ENCODE measurements around the gene KXD1. TPM values are rescaled to one million over a fixed set of nuclear protein-coding genes. Genes with fewer than 3 reads are reported as not detected.

The KXD1 gene
- total RNA-seq, 1 experiment from 2014 or later, result 138 TPM

GRCh38 chr19:18559685-18560084, 2.0 kb downstream of the KXD1 start:
- H2BK120ac ChIP-seq (ENCODE audit: low read depth, low read length, poor library complexity, severe bottlenecking), result no peak overlapping the region
- no peak overlapping the region for H3K27ac ChIP-seq (ENCODE audit: insufficient read length, low read depth, low read length)
- Mint-ChIP-seq H3K4me1 (peaks cover 5 to 8% of the 10 kb centered on the region in 2 experiments), H3K36me3 (ENCODE audit: insufficient read depth in 1 of 3, low read depth in 3 of 3) (peaks cover 10 to 31% (median 27%) of the 10 kb centered on the region in 3 experiments; a peak in 6 of 7 replicates), H3K4me3 (no peak overlapping the region), H3K9me3 (no peaks in the 10 kb centered on the region), H3K27ac (no peak overlapping the region), H3K27me3 (ENCODE audit: low read depth) (no peaks in the 10 kb centered on the region)
- H3K9ac ChIP-seq (ENCODE audit: extremely low read depth, insufficient read length, low read length), result no peak overlapping the region
- no peak overlapping the region for H3K18ac ChIP-seq (ENCODE audit: insufficient read length, low read depth, low read length)
- H3K23me2 ChIP-seq (ENCODE audit: insufficient read length, low read depth, low read length, poor library complexity, severe bottlenecking), result peaks cover 6% of the 10 kb centered on the region
- H2AFZ ChIP-seq (ENCODE audit: low read length), result no peak overlapping the region
- H4K8ac ChIP-seq (replicated peaks; ENCODE audit: insufficient read length, low read depth, low read length), result no peak overlapping the region
- peaks cover 6% of the 10 kb centered on the region; the same call in 1 of the 2 replicates for H3K79me2 ChIP-seq (ENCODE audit: insufficient read depth, low read length)
- no peak overlapping the region for H2BK15ac ChIP-seq (ENCODE audit: low read depth, low read length)
- H3K79me1 ChIP-seq (ENCODE audit: insufficient read depth, low read depth, low read length, poor library complexity, severe bottlenecking), result no peaks in the 10 kb centered on the region
- H3K14ac ChIP-seq (ENCODE audit: insufficient read depth, low read length), result no peak overlapping the region
- no peak overlapping the region for H3K23ac ChIP-seq (ENCODE audit: insufficient read length, low read depth, low read length)
- DNase-seq, result no peak
- H3K9me3 ChIP-seq (ENCODE audit: control insufficient read depth, low read depth, low read length), result no peaks in the 10 kb centered on the region
- no peak overlapping the region for H2BK5ac ChIP-seq (ENCODE audit: insufficient read length, low read length)
- no peaks in the 10 kb centered on the region for H4K20me1 ChIP-seq (ENCODE audit: control insufficient read depth, insufficient read depth, insufficient read length)
- no peak overlapping the region for H2BK12ac ChIP-seq (ENCODE audit: insufficient read length, low read depth, low read length)
- H3T11ph ChIP-seq (ENCODE audit: low read length), result no peak overlapping the region
- no peak overlapping the region for H4K5ac ChIP-seq (ENCODE audit: insufficient read length, low read depth, low read length)
- no peaks in the 10 kb centered on the region for H3K4me1 ChIP-seq (ENCODE audit: insufficient read depth, low read length)
- no peak overlapping the region for H2AK5ac ChIP-seq (ENCODE audit: insufficient read length, low read length)
- no peak overlapping the region for H3K56ac ChIP-seq (ENCODE audit: insufficient read length, low read depth, low read length)
- TF ChIP-seq, protein P1, sequence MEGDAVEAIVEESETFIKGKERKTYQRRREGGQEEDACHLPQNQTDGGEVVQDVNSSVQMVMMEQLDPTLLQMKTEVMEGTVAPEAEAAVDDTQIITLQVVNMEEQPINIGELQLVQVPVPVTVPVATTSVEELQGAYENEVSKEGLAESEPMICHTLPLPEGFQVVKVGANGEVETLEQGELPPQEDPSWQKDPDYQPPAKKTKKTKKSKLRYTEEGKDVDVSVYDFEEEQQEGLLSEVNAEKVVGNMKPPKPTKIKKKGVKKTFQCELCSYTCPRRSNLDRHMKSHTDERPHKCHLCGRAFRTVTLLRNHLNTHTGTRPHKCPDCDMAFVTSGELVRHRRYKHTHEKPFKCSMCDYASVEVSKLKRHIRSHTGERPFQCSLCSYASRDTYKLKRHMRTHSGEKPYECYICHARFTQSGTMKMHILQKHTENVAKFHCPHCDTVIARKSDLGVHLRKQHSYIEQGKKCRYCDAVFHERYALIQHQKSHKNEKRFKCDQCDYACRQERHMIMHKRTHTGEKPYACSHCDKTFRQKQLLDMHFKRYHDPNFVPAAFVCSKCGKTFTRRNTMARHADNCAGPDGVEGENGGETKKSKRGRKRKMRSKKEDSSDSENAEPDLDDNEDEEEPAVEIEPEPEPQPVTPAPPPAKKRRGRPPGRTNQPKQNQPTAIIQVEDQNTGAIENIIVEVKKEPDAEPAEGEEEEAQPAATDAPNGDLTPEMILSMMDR (conservative IDR thresholded peaks at IDR 0.05), result no peak
- H3K4ac ChIP-seq (ENCODE audit: low read depth, low read length), result no peak overlapping the region
- no CpG with 5 or more reads among the region's 5 CpGs for WGBS (ENCODE audit: extremely low coverage, insufficient read length, low lambda C conversion rate)
- H4K91ac ChIP-seq (ENCODE audit: insufficient read length, low read depth, low read length), result no peak overlapping the region
- H2BK20ac ChIP-seq (ENCODE audit: low read depth, low read length, poor library complexity, severe bottlenecking), result no peak overlapping the region
- no peaks in the 10 kb centered on the region for H3K27me3 ChIP-seq (ENCODE audit: insufficient read depth, low read length)
- no peak overlapping the region for H3K4me2 ChIP-seq (ENCODE audit: insufficient read depth, insufficient read length, low read length)
